ENCODE measurements around the gene CNST.
"Not testable (repeated sequence)": the region's sequence is repeated elsewhere in the genome, so short reads cannot be mapped to it uniquely, and the experiment has no call there.

The CNST gene

GRCh38 chr1:246680696-246681130, 114.5 kb downstream of the CNST start:
- DNase-seq, result no peak

- DNase-seq, result no peak
Measured at GRCh38 chr1:246681900-246682895, 115.9 kb downstream of the CNST start.

- DNase-seq, result no peak
Measured at GRCh38 chr1:246683521-246683920, 117.3 kb downstream of the CNST start.

GRCh38 chr1:246687002-246687401, 120.7 kb downstream of the CNST start:
- DNase-seq, result no peak

- DNase-seq, result peak; percentile 84
Measured at GRCh38 chr1:246689409-246690008, 123.3 kb downstream of the CNST start.

- peak; percentile 63 for DNase-seq
Measured at GRCh38 chr1:246690100-246690499, 123.8 kb downstream of the CNST start.

- DNase-seq, result no peak
Measured at GRCh38 chr1:246691622-246692495, 125.6 kb downstream of the CNST start.

- not testable (repeated sequence) for DNase-seq
Measured at GRCh38 chr1:246694213-246694895, 128.1 kb downstream of the CNST start.

- no peak for DNase-seq
Measured at GRCh38 chr1:246695136-246695535, 128.9 kb downstream of the CNST start.

GRCh38 chr1:246695666-246696065, 129.4 kb downstream of the CNST start:
- no peak for DNase-seq

GRCh38 chr1:246698466-246699094, 132.3 kb downstream of the CNST start:
- no peak for DNase-seq

- peak; percentile 77 for DNase-seq
Measured at GRCh38 chr1:246699095-246699735, 133.0 kb downstream of the CNST start.

- DNase-seq, result peak; percentile 53
Measured at GRCh38 chr1:246703581-246703980, 137.3 kb downstream of the CNST start.

GRCh38 chr1:246705368-246705767, 139.1 kb downstream of the CNST start:
- no peak for DNase-seq

- DNase-seq, result no peak
Measured at GRCh38 chr1:246708166-246708565, 141.9 kb downstream of the CNST start.

- no peak for DNase-seq
Measured at GRCh38 chr1:246709196-246709595, 142.9 kb downstream of the CNST start.

- DNase-seq, result no peak
Measured at GRCh38 chr1:246709835-246710234, 143.6 kb downstream of the CNST start.

- no peak for DNase-seq
Measured at GRCh38 chr1:246711548-246712003, 145.3 kb downstream of the CNST start.

- DNase-seq, result not testable (repeated sequence)
Measured at GRCh38 chr1:246712428-246712827, 146.2 kb downstream of the CNST start.
